Epithelial cell of umbilical artery (primary cell): Measurements from ENCODE around the gene LRIT2. TPM values are rescaled to one million over a fixed set of nuclear protein-coding genes. Genes with fewer than 3 reads are reported as not detected.

Source experiments
- total RNA-seq: library from RNA; depleted of rRNA; stranded (reverse); fragments of >200 nt; gene quantifications from 2 replicates; pipeline ENCODE4 v1.2.3, GENCODE V29; 2014

LRIT2 gene
- not detected in 2 replicates for total RNA-seq

GRCh38 chr10:84225427-84226173 is at the start of gene LRIT2:
Gene LRIT2, minus strand, starts transcription at chr10:84225544. Its CDS starts 24 bp downstream, at chr10:84225520.

GRCh38 chr10:84244651-84245270 is 19.4 kb upstream of the LRIT2 start, which contains the start of gene RGR:
Gene RGR, plus strand, starts transcription at chr10:84245053. Its CDS starts 38 bp downstream, at chr10:84245091.

GRCh38 chr10:84241185-84241790 is 15.9 kb upstream of the LRIT2 start, which contains the start of gene LRIT1:
Gene LRIT1, minus strand, starts transcription at chr10:84241546. Its CDS starts 107 bp downstream, at chr10:84241439.

GRCh38 chr10:84194424-84195043 is 30.8 kb downstream of the LRIT2 start, which contains the start of gene CDHR1:
Gene CDHR1, plus strand, starts transcription at chr10:84194537. Its CDS starts 224 bp downstream, at chr10:84194761.

GRCh38 chr10:84173501-84173929 is 51.8 kb downstream of the LRIT2 start, which contains the start of gene GPR15LG:
Gene GPR15LG, plus strand, starts transcription at chr10:84173801. Its CDS starts 51 bp downstream, at chr10:84173852.

Other genes starting within 250 kb of the LRIT2 start
- 196 and 229 TPM in 2 replicates for gene GHITM, start 86.0 kb downstream of the LRIT2 start, total RNA-seq
- gene GPR15LG, start 51.7 kb downstream of the LRIT2 start, total RNA-seq, result not detected in 2 replicates
- under 0.01 TPM in 2 replicates for gene CDHR1, start 31.0 kb downstream of the LRIT2 start, total RNA-seq
- not detected in 2 replicates for gene LRIT1, start 16.0 kb upstream of the LRIT2 start, total RNA-seq
- gene RGR, start 19.5 kb upstream of the LRIT2 start, total RNA-seq, result not detected in 2 replicates
- 18.8 and 26.4 TPM in 2 replicates for gene CCSER2, start 103.0 kb upstream of the LRIT2 start, total RNA-seq